HL-60 (cell line): ENCODE measurements around the gene RTN4RL1.
"Not testable (repeated sequence)": the region's sequence is repeated elsewhere in the genome, so short reads cannot be mapped to it uniquely, and the experiment has no call there.

Experiments used
- DNase-seq, 2 experiments: peaks; one replicate each; pipeline ENCODE4 v3.0.0-alpha.2; 2010 to 2020; ENCODE audit warnings: low read depth in 1 of 2, low spot score in 1 of 2
- H3K27ac ChIP-seq: fragments of 250-450 bp; sonication (Bioruptor Pico); replicated peaks from 2 replicates; pipeline ENCODE4 v1.5.1; 2020; ENCODE audit warnings: mild to moderate bottlenecking, moderate library complexity
- H3K27me3 ChIP-seq: fragments of 250-450 bp; sonication (Bioruptor Pico); 2 replicates; pipeline ENCODE4 v1.5.1; 2021; ENCODE audit warnings: mild to moderate bottlenecking, moderate library complexity; ENCODE audit not compliant: insufficient read depth, poor library complexity, severe bottlenecking
- H3K4me3 ChIP-seq: replicated peaks from 2 replicates; pipeline ENCODE4 v1.5.1; 2011; ENCODE audit warnings: mild to moderate bottlenecking, control low read depth, low read length; ENCODE audit not compliant: insufficient read depth
- CTCF ChIP-seq: IDR thresholded peaks from one replicate; pipeline ENCODE4 v1.5.1; 2011; ENCODE audit warnings: low read length, control low read depth, inconsistent platforms; ENCODE audit not compliant: insufficient read depth
- GABPA ChIP-seq: IDR thresholded peaks from 2 replicates; pipeline ENCODE4 v1.6.1; 2012; ENCODE audit warnings: low read depth
- POLR2AphosphoS5 ChIP-seq: IDR thresholded peaks from 2 replicates; pipeline ENCODE4 v1.6.1; 2012; ENCODE audit warnings: low read depth
- REST ChIP-seq: IDR thresholded peaks from 2 replicates; pipeline ENCODE4 v1.6.1; 2012; ENCODE audit warnings: low read depth; ENCODE audit not compliant: insufficient replicate concordance
- SPI1 ChIP-seq: IDR thresholded peaks from 2 replicates; pipeline ENCODE4 v1.6.1; 2012; ENCODE audit warnings: low read depth, mild to moderate bottlenecking, borderline replicate concordance

RTN4RL1 gene

GRCh38 chr17:2015314-2015713 is 9.8 kb downstream of the RTN4RL1 start:
- H3K27me3 ChIP-seq = no peaks in the 10 kb centered on the region
- no peak for DNase-seq
- no peak overlapping the region for H3K27ac ChIP-seq
- no peak overlapping the region for H3K4me3 ChIP-seq
- TF ChIP-seq CTCF = no peak
- TF ChIP-seq GABPA = no peak
- no peak for TF ChIP-seq REST

DNA sequence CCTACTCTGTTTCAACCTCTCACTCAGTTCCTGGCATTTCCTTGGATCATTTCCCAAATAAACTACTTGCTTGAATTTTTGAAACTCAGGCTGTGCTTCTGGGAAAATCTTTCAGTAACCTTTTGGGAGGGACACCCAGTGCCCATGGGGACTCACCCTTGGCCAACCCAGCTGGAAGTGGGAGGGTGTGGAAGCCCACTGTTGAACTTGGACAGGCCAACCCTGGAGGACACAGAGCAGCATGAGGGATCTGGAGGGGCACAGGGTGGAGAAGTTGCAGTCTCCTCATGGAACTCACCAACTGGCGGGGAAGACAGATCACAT is 11.2 kb downstream of the RTN4RL1 start:
- no peak for TF ChIP-seq REST
- TF ChIP-seq POLR2AphosphoS5 = no peak
- no peak for TF ChIP-seq GABPA
- TF ChIP-seq CTCF = no peak
- TF ChIP-seq SPI1 = no peak
- DNase-seq = no peak
- Histone ChIP-seq H3K4me3 (no peak overlapping the region), H3K27me3 (no peaks in the 10 kb centered on the region), H3K27ac (no peak overlapping the region)

DNA sequence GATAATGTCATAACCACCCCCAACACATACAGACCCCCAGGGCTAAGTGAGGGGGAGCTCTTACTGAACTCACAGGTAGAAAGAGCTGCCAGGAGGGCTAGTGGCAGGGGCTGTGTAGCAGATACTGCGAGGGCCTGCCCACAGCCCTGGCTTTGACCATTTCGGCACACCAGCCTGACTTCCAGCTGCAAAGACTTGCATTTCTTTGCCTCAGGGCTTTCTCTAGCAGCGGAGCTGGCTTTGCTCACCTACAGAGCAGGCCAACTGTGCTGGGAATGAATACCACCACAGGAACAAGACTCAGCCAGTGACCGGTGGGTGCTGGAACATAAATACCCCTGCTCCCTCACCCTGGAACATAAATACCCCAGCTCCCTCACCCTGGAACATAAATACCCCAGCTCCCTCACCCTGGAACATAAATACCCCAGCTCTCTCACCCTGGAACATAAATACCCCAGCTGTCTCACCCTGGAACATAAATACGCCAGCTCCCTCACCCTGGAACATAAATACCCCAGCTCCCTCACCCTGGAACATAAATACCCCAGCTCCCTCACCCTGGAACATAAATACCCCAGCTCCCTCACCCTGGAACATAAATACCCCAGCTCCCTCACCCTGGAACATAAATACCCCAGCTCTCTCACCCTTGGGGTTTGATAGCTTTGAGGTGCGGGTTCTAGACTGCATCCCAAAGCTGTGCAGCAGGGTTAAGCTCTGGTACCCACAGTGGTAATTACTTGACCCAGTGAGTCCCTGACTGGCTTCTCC is 11.7 kb downstream of the RTN4RL1 start:
- DNase-seq, H3K27ac ChIP-seq, H3K27me3 ChIP-seq, H3K4me3 ChIP-seq: not testable (repeated sequence)

DNA sequence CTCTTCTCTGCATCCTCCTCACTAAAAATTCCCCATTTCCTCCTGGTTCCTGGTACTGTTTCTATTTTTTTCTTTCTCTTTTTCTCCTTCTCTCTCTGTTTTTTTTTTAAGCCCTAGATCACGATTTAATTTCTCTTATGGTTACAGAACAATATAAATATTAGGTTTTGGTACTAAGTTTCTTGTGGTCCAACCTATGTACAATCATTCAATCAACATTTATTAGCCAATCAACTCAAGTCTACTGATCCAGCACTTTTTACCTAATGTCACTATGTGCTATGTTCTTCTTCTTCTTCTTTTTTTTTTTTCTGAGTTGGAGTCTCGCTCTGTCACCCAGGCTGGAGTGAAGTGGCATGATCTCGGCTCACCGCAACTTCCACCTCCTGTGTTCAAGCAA is 12.6 kb downstream of the RTN4RL1 start:
- Histone ChIP-seq H3K27ac (no peak overlapping the region), H3K27me3 (no peaks in the 10 kb centered on the region), H3K4me3 (no peak overlapping the region)
- TF ChIP-seq GABPA (no peak), CTCF (no peak), POLR2AphosphoS5 (no peak), SPI1 (no peak), REST (no peak)
- peak in 1 of 2 experiments; percentile 12 for DNase-seq
